ENCODE results near the gene PLCB4. TPM values are rescaled to one million over a fixed set of nuclear protein-coding genes. Genes with fewer than 3 reads are reported as not detected.

PLCB4 gene
- total RNA-seq, 6 experiments from 2014 or later = 71.8 to 95.7 (median 79.1) TPM

GRCh38 chr20:9454791-9455190 is 385.9 kb downstream of the PLCB4 start:
- H3K27me3 Mint-ChIP-seq (ENCODE audit: insufficient read depth) = peaks cover 1% of the 10 kb centered on the region; the same call in 1 of the 2 replicates
- H3K9me3 Mint-ChIP-seq = no peaks in the 10 kb centered on the region
- H3K4me3 Mint-ChIP-seq = no peak overlapping the region
- H3K27ac Mint-ChIP-seq = no peak overlapping the region
- no peak for DNase-seq
- H3K4me1 Mint-ChIP-seq (ENCODE audit: low read depth) = peaks cover 15% of the 10 kb centered on the region
- TF ChIP-seq CTCF (IDR thresholded peaks at IDR 0.05) = no peak
- peaks cover 34% of the 10 kb centered on the region for H3K36me3 Mint-ChIP-seq (ENCODE audit: low read depth)

GRCh38 chr20:9457136-9457535 is 388.2 kb downstream of the PLCB4 start:
- Mint-ChIP-seq H3K9me3 (no peaks in the 10 kb centered on the region), H3K27ac (no peak overlapping the region), H3K36me3 (ENCODE audit: low read depth) (peaks cover 44% of the 10 kb centered on the region), H3K4me3 (no peak overlapping the region), H3K27me3 (ENCODE audit: insufficient read depth) (peaks cover 6% of the 10 kb centered on the region; the same call in 1 of the 2 replicates), H3K4me1 (ENCODE audit: low read depth) (peaks cover 31% of the 10 kb centered on the region)
- DNase-seq = no peak
- no peak for TF ChIP-seq CTCF (IDR thresholded peaks at IDR 0.05)

GRCh38 chr20:9458138-9458796 is 389.4 kb downstream of the PLCB4 start:
- Mint-ChIP-seq H3K4me3 (no peak overlapping the region), H3K9me3 (no peaks in the 10 kb centered on the region; the same call in 1 of the 2 replicates), H3K36me3 (ENCODE audit: low read depth) (peaks cover 45% of the 10 kb centered on the region), H3K27me3 (ENCODE audit: insufficient read depth) (peaks cover 8% of the 10 kb centered on the region; the same call in 1 of the 2 replicates), H3K27ac (peak overlapping the region; percentile 29; the same call in 1 of the 2 replicates), H3K4me1 (ENCODE audit: low read depth) (peaks cover 31% of the 10 kb centered on the region)
- TF ChIP-seq CTCF (IDR thresholded peaks at IDR 0.05) = peak; percentile 71
- no peak for DNase-seq

GRCh38 chr20:9460518-9460917 is 391.6 kb downstream of the PLCB4 start:
- Mint-ChIP-seq H3K36me3 (ENCODE audit: low read depth) (peaks cover 52% of the 10 kb centered on the region), H3K27ac (peak overlapping the region; percentile 11; the same call in 1 of the 2 replicates), H3K4me3 (no peak overlapping the region), H3K9me3 (peaks cover 5% of the 10 kb centered on the region), H3K4me1 (ENCODE audit: low read depth) (peaks cover 31% of the 10 kb centered on the region), H3K27me3 (ENCODE audit: insufficient read depth) (peaks cover 12% of the 10 kb centered on the region; the same call in 1 of the 2 replicates)
- DNase-seq = peak; percentile 42
- no peak for TF ChIP-seq CTCF (IDR thresholded peaks at IDR 0.05)

- no peak for DNase-seq
- Mint-ChIP-seq H3K27me3 (ENCODE audit: insufficient read depth) (peaks cover 6% of the 10 kb centered on the region), H3K27ac (peak overlapping the region; percentile 5; the same call in 1 of the 2 replicates), H3K36me3 (ENCODE audit: low read depth) (peaks cover 32% of the 10 kb centered on the region), H3K9me3 (peaks cover 7% of the 10 kb centered on the region), H3K4me3 (no peak overlapping the region), H3K4me1 (ENCODE audit: low read depth) (no peaks in the 10 kb centered on the region)
- TF ChIP-seq CTCF (IDR thresholded peaks at IDR 0.05) = peak; percentile 81
Measured at GRCh38 chr20:9467995-9468394, 399.1 kb downstream of the PLCB4 start.

Measured in HFFc6 (cell line).